Measurements from ENCODE around the gene MAPKBP1. TPM values are rescaled to one million over a fixed set of nuclear protein-coding genes. Genes with fewer than 3 reads are reported as not detected.
A peak's percentile ranks its signal among the peaks of the same experiment; 100 is the strongest.
"Not testable (repeated sequence)": the region's sequence is repeated elsewhere in the genome, so short reads cannot be mapped to it uniquely, and the experiment has no call there.

MAPKBP1 gene
- total RNA-seq, 2 experiments from 2014 or later = 16.1 to 19.0 TPM

- Mint-ChIP-seq H3K4me3 (peak overlapping the region; percentile 80), H3K27ac (peak overlapping the region; percentile 69), H3K4me1 (peaks cover 33% of the 10 kb centered on the region), H3K36me3 (ENCODE audit: low read depth) (peaks cover 2% of the 10 kb centered on the region), H3K9me3 (ENCODE audit: low read depth) (no peaks in the 10 kb centered on the region), H3K27me3 (no peaks in the 10 kb centered on the region)
- CTCF ChIA-PET = interaction anchor here (0.6 to 3.0 kb wide), 4 partner anchors 17 to 142 kb away, joined by 3 to 18 read pairs (median 4); partner anchors contain the start of gene MAPKBP1
- POLR2A ChIA-PET = interaction anchor here (0.6 to 0.7 kb wide), 3 partner anchors 53 to 221 kb away, joined by 3 to 6 read pairs (median 4); partner anchors contain the start of gene MAPKBP1
- DNase-seq (peak; percentile 43), ATAC-seq (peak; percentile 1)
- intact Hi-C loops (cut with DNase I, micrococcal nuclease) = loop anchor here (5.0 kb wide), 6 partner anchors 75 to 710 kb away; partner anchors contain the start of genes EHD4 (in 1 of the 2), GANC (in 1 of the 2), INO80 (in 1 of the 2) and NUSAP1 (in 1 of the 2)
Measured at GRCh38 chr15:41827290-41827879, 53.1 kb downstream of the MAPKBP1 start.

- peak within 1 kb of the TSS; percentile 69 for H3K27ac Mint-ChIP-seq
- H3K27me3 Mint-ChIP-seq = no peaks in the 10 kb centered on the region
- DNase-seq = peak; percentile 99
- H3K9me3 Mint-ChIP-seq (ENCODE audit: low read depth) = no peaks in the 10 kb centered on the region
- H3K4me3 Mint-ChIP-seq = peak within 1 kb of the TSS; percentile 80
- peaks cover 6% of the 10 kb centered on the region for H3K36me3 Mint-ChIP-seq (ENCODE audit: low read depth)
- peaks cover 41% of the 10 kb centered on the region for H3K4me1 Mint-ChIP-seq
- peak; percentile 96 for ATAC-seq
- POLR2A ChIA-PET = no interaction called here
- intact Hi-C loops (cut with DNase I, micrococcal nuclease) = loop anchor here (1.0 to 5.0 kb wide), 18 partner anchors 54 to 711 kb away; partner anchors contain the start of genes EHD4 (in 2 of the 2), MAPKBP1 (in 2 of the 2), MGA (in 2 of the 2) and CHP1 (in 1 of the 2)
- CTCF ChIA-PET = interaction anchor here (0.6 to 3.0 kb wide), 5 partner anchors 27 to 225 kb away, joined by 3 to 18 read pairs (median 3); partner anchors contain the start of gene MAPKBP1
Measured at GRCh38 chr15:41827880-41828806, 53.9 kb downstream of the MAPKBP1 start, which contains the start of gene JMJD7. Gene JMJD7 (plus strand): TSS chr15:41828092. CDS start chr15:41828125, 33 bp downstream.

GRCh38 chr15:41828807-41829141 is 54.5 kb downstream of the MAPKBP1 start:
- peak overlapping the region; percentile 80 for H3K4me3 Mint-ChIP-seq
- intact Hi-C loops (cut with DNase I, micrococcal nuclease) = loop anchor here (1.0 to 5.0 kb wide), 18 partner anchors 54 to 711 kb away; partner anchors contain the start of genes EHD4 (in 2 of the 2), MAPKBP1 (in 2 of the 2), MGA (in 2 of the 2) and CHP1 (in 1 of the 2)
- H3K4me1 Mint-ChIP-seq = peaks cover 41% of the 10 kb centered on the region
- CTCF ChIA-PET = interaction anchor here (0.6 to 3.0 kb wide), 4 partner anchors 55 to 225 kb away, joined by 3 to 18 read pairs (median 3); partner anchors contain the start of gene MAPKBP1
- ATAC-seq (no peak), DNase-seq (no peak)
- H3K9me3 Mint-ChIP-seq (ENCODE audit: low read depth) = no peaks in the 10 kb centered on the region
- POLR2A ChIA-PET = no interaction called here
- H3K27me3 Mint-ChIP-seq = no peaks in the 10 kb centered on the region
- peaks cover 6% of the 10 kb centered on the region for H3K36me3 Mint-ChIP-seq (ENCODE audit: low read depth)
- H3K27ac Mint-ChIP-seq = peak overlapping the region; percentile 53

- intact Hi-C loops (cut with DNase I, micrococcal nuclease) = loop anchor here (2.0 to 5.0 kb wide), 9 partner anchors 65 to 713 kb away; partner anchors contain the start of genes CHP1 (in 1 of the 2), EHD4 (in 1 of the 2), EXD1 (in 1 of the 2) and GANC (in 1 of the 2)
- H3K36me3 Mint-ChIP-seq (ENCODE audit: low read depth) = peaks cover 6% of the 10 kb centered on the region
- H3K9me3 Mint-ChIP-seq (ENCODE audit: low read depth) = no peaks in the 10 kb centered on the region
- peaks cover 44% of the 10 kb centered on the region for H3K4me1 Mint-ChIP-seq
- ChIA-PET POLR2A (no interaction called here), CTCF (interaction anchor here (1.4 to 2.4 kb wide), 2 partner anchors 18 to 57 kb away, joined by 3 to 14 read pairs; partner anchors contain the start of gene MAPKBP1)
- DNase-seq (no peak), ATAC-seq (no peak)
- no peak overlapping the region for H3K27ac Mint-ChIP-seq
- no peak overlapping the region for H3K4me3 Mint-ChIP-seq
- H3K27me3 Mint-ChIP-seq = no peaks in the 10 kb centered on the region
Measured at GRCh38 chr15:41829959-41830646, 55.8 kb downstream of the MAPKBP1 start.

- H3K27me3 Mint-ChIP-seq; H3K27ac Mint-ChIP-seq; H3K36me3 Mint-ChIP-seq (ENCODE audit: low read depth); intact Hi-C loops (cut with DNase I, micrococcal nuclease); H3K9me3 Mint-ChIP-seq (ENCODE audit: low read depth); H3K4me3 Mint-ChIP-seq: not testable (repeated sequence)
- ChIA-PET CTCF (interaction anchor here (0.6 to 2.4 kb wide), 4 partner anchors 19 to 1748 kb away, joined by 3 to 14 read pairs (median 3); partner anchors contain the start of gene MAPKBP1), POLR2A (interaction anchor here (1.0 to 1.3 kb wide), 2 partner anchors 18 to 57 kb away, joined by 4 to 7 read pairs; partner anchors contain the start of gene MAPKBP1)
- DNase-seq (peak; percentile 73), ATAC-seq (peak; percentile 34)
- peaks cover 44% of the 10 kb centered on the region for H3K4me1 Mint-ChIP-seq
Measured at GRCh38 chr15:41831291-41831690, 57.0 kb downstream of the MAPKBP1 start.

GRCh38 chr15:41832208-41832607 is 57.9 kb downstream of the MAPKBP1 start:
- H3K36me3 Mint-ChIP-seq (ENCODE audit: low read depth) = peaks cover 9% of the 10 kb centered on the region
- CTCF ChIA-PET = interaction anchor here (0.6 to 2.4 kb wide), 3 partner anchors 59 to 1749 kb away, joined by 3 to 14 read pairs (median 3); partner anchors contain the start of gene MAPKBP1
- intact Hi-C loops (cut with DNase I, micrococcal nuclease) = no loop called here
- ATAC-seq = no peak
- no peak for DNase-seq
- no peak overlapping the region for H3K4me3 Mint-ChIP-seq
- H3K9me3 Mint-ChIP-seq (ENCODE audit: low read depth) = no peaks in the 10 kb centered on the region
- POLR2A ChIA-PET = interaction anchor here (0.7 to 1.3 kb wide), 3 partner anchors 17 to 367 kb away, joined by 3 to 7 read pairs (median 4); partner anchors contain the start of gene MAPKBP1
- no peaks in the 10 kb centered on the region for H3K27me3 Mint-ChIP-seq
- H3K27ac Mint-ChIP-seq = no peak overlapping the region
- H3K4me1 Mint-ChIP-seq = peaks cover 42% of the 10 kb centered on the region

- intact Hi-C loops (cut with DNase I, micrococcal nuclease) = no loop called here
- Mint-ChIP-seq H3K9me3 (ENCODE audit: low read depth) (no peaks in the 10 kb centered on the region), H3K36me3 (ENCODE audit: low read depth) (peaks cover 11% of the 10 kb centered on the region), H3K27me3 (no peaks in the 10 kb centered on the region), H3K27ac (no peak overlapping the region), H3K4me1 (peaks cover 40% of the 10 kb centered on the region), H3K4me3 (no peak overlapping the region)
- peak; percentile 35 for DNase-seq
- POLR2A ChIA-PET = interaction anchor here (0.6 kb wide), 1 partner anchor 12 kb away, joined by 3 read pairs; no protein-coding TSS in a partner anchor
- ATAC-seq = peak; percentile 6
- CTCF ChIA-PET = interaction anchor here (0.6 to 0.9 kb wide), 2 partner anchors 72 to 856 kb away, joined by 3 read pairs; no protein-coding TSS in a partner anchor
Measured at GRCh38 chr15:41832875-41833274, 58.6 kb downstream of the MAPKBP1 start.

GRCh38 chr15:41834096-41834495 is 59.8 kb downstream of the MAPKBP1 start:
- intact Hi-C loops (cut with DNase I, micrococcal nuclease) = no loop called here
- H3K27me3 Mint-ChIP-seq = no peaks in the 10 kb centered on the region
- ATAC-seq = no peak
- no peak overlapping the region for H3K4me3 Mint-ChIP-seq
- POLR2A ChIA-PET = no interaction called here
- peaks cover 11% of the 10 kb centered on the region for H3K36me3 Mint-ChIP-seq (ENCODE audit: low read depth)
- no peak overlapping the region for H3K27ac Mint-ChIP-seq
- DNase-seq = no peak
- peaks cover 35% of the 10 kb centered on the region for H3K4me1 Mint-ChIP-seq
- no peaks in the 10 kb centered on the region for H3K9me3 Mint-ChIP-seq (ENCODE audit: low read depth)
- CTCF ChIA-PET = no interaction called here

- intact Hi-C loops (cut with DNase I, micrococcal nuclease) = no loop called here
- DNase-seq = no peak
- ChIA-PET POLR2A (no interaction called here), CTCF (no interaction called here)
- H3K4me3 Mint-ChIP-seq = no peak overlapping the region
- no peak overlapping the region for H3K27ac Mint-ChIP-seq
- peaks cover 11% of the 10 kb centered on the region for H3K36me3 Mint-ChIP-seq (ENCODE audit: low read depth)
- ATAC-seq = no peak
- H3K4me1 Mint-ChIP-seq = peaks cover 24% of the 10 kb centered on the region
- no peaks in the 10 kb centered on the region for H3K9me3 Mint-ChIP-seq (ENCODE audit: low read depth)
- no peaks in the 10 kb centered on the region for H3K27me3 Mint-ChIP-seq
Measured at GRCh38 chr15:41836073-41836472, 61.8 kb downstream of the MAPKBP1 start.

GRCh38 chr15:41836713-41837454 is 62.6 kb downstream of the MAPKBP1 start:
- ChIA-PET POLR2A (no interaction called here), CTCF (interaction anchor here (0.6 kb wide), 1 partner anchor 18 kb away, joined by 3 read pairs; no protein-coding TSS in a partner anchor)
- Mint-ChIP-seq H3K9me3 (ENCODE audit: low read depth) (no peaks in the 10 kb centered on the region), H3K4me1 (peaks cover 16% of the 10 kb centered on the region), H3K27me3 (no peaks in the 10 kb centered on the region), H3K27ac (no peak overlapping the region), H3K36me3 (ENCODE audit: low read depth) (peaks cover 9% of the 10 kb centered on the region), H3K4me3 (no peak overlapping the region)
- intact Hi-C loops (cut with DNase I, micrococcal nuclease) = no loop called here
- DNase-seq (no peak), ATAC-seq (no peak)

Data from activated CD4-positive, alpha-beta T cell treated with anti-CD3 and anti-CD28 coated beads for 36 hours (primary cell).